Endometrial microvascular endothelial cells (primary cell): ENCODE results near the gene DNAI1. TPM values are rescaled to one million over a fixed set of nuclear protein-coding genes. Genes with fewer than 3 reads are reported as not detected.
"Not testable (repeated sequence)": the region's sequence is repeated elsewhere in the genome, so short reads cannot be mapped to it uniquely, and the experiment has no call there.

Source experiments
- in situ Hi-C: cut with HindIII; loops from 2 replicates; pipeline ENCODE4 v1.10.0; 2017; ENCODE audit warnings: low sequenced_read_pairs, low pct_unique_long_range_greater_than_20kb; ENCODE audit errors: inconsistent ontology term
- total RNA-seq: library from RNA; depleted of rRNA; stranded (reverse); fragments of >200 nt; gene quantifications from one replicate; pipeline ENCODE4 v1.2.3, GENCODE V29; 2015; ENCODE audit errors: inconsistent ontology term

The DNAI1 gene
- total RNA-seq, 1 donor from 2014 or later: not detected

DNA sequence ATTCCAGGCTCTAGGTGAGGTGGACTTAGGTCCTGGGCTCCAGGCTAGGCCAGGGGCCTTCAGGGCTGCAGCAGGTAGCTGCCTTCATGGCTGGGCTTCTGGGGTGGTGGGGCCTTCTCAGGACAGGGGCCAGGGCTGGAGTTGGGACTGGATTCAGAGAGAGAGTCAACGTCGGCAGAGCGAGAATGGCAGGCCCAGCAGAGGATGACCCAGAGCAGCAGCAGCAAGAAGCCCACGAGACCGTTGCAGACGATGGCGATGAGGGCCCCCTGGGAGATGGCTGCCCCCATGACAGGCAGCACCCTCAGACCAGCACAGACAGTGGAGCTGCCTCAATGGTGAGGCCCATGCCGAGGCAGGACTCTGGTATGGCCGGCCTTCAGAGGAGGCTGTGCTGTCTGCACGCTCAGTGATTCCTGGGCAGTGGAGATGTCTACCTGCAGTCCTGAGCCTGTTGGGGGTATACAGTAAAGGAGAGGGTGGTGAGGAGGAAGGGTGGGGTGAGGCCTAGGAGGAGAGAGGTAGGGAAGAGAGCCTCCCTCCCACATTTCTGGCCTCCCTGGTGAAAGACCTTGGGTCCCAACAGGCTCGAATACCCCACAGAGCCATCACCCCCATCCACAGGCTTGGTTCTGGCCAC, 62.9 kb downstream of the DNAI1 start:
- in situ Hi-C loops: no loop called here

DNA sequence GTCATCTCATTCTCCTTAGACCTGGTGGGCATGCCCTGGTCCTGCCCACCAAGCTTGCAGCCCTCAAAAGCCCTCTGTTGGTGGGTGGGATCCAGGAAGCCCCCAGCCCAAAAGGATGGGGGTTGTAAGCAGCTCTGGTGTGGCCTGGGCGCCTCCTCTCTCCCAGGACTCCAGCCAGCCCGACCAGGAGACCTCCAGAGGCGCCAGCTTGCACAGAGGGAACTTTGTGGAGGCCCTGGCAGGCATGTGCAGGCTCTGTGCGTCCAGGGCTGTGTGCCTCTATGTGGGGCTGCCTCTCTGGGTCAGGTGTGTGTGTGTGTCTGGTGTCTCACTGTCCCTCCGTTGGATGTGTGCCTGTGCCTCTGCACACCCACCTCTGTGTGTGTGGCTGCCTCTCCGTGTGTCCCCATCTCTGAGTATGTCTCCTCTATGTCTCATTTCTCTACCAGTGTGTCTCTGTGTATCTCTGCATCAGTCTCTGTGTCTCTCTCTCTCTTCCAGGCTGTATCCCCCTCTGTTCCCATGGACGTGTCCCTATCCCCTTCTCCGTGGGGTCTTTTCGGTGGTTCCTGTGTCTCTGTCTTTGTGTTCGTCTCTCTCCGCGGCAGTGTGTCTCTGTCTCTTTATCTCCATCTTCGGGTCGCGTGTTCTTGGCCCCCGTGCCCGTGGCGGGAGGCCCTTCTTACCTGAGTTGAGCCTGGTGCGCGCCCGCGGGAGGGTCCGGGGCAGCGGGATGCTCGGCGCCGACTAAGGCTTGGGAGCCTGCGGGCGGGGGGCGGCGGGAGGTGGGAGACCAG, 63.7 kb downstream of the DNAI1 start:
- in situ Hi-C loops: no loop called here

DNA sequence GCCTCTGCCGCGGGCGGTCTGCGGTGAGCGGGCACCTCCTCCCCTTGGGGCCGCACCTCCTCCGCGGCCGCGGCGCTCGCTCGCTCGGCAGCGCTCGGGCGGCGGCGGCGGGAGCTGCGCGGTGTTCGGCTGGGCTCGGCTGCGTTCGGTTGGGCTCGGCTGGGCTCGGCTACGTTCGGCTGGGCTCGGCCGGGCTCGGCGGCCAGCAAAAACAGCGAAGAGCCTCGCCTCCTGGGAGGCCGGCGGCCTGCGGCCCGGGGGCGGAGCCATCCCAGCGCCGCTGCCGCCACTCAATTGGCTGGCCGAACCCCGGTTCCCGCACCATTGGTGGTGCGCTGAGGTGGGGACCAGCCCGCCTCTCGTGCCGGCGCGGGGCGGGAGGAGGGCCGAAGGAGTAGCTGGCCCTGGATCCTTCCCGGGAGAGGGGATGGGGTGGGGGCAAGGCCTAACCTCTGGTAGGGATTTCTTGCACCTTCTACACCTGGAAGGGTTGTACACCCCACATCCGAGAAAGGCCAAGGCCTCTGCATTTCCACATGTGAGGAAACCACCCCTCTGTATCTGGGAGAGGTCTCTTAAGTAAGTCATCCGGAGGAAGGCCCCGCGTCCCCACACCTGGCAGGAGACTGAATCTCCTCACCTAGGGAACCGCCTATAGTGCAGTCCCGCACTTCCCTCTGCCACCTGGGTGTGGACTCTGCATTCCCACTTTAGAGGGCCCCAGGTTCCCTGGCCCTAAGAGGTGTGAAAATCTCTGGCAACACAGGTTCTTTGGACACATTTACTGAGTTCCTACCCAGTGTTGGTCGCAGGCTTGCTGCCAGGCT, 64.6 kb downstream of the DNAI1 start, which contains the start of gene ENHO:
Gene ENHO, minus strand, starts transcription at position 20 of the 827 bp plus-strand sequence. CDS start 1,295 bp downstream, outside the sequence.
- in situ Hi-C loops: no loop called here

DNA sequence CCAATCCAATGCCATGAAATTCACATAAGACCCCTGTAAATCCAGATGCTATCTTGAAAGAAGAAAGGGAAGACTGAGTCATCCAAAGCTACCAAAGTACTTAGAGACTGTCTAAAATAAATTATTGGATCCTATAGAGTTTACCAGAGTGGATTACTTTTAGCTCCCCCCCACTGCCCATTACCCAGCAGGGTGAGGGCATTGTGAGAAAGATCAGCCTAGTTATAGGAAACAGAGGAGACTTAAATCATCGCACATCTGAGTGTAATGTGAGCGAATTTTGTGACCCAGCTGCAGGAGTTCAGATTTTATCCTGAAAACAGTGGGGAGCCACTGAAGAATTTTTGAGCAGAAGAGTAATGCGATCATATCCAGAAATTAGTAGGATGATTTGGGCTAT, 65.7 kb downstream of the DNAI1 start:
- in situ Hi-C loops: no loop called here

DNA sequence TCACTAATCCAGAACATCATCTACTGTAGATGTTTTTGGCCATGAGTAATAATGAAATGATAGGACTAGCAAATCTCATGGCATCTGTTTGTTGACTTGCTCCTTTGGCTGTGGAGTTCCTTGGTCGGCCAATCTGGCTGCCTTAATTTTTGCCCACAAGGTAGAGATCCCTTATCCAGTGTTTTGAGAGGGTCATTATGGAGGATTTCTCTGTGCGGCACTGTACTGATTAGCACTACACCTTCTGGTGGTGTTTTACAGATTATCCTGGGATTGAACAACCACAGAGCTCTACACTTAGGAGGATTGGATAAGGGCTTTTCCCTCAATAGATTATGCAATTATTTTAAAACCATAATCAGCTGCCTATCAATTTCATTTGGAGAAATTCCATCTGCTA, 67.4 kb downstream of the DNAI1 start:
- in situ Hi-C loops: no loop called here

DNA sequence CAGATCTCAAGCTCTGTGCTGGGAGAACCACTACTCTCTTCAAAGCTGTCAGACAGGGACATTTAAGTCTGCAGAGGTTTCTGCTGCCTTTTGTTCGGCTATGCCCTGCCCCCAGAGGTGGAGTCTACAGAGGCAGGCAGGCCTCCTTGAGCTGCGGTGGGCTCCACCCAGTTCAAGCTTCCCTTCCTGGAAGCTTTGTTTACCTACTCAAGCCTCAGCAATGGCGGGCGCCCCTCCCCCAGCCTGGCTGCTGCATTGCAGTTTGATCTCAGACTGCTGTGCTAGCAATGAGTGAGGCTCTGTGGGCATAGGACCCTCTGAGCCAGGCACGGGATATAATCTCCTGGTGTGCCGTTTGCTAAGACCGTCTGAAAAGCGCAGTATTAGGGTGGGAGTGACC, 73.4 kb downstream of the DNAI1 start:
- in situ Hi-C loops: not testable (repeated sequence)

DNA sequence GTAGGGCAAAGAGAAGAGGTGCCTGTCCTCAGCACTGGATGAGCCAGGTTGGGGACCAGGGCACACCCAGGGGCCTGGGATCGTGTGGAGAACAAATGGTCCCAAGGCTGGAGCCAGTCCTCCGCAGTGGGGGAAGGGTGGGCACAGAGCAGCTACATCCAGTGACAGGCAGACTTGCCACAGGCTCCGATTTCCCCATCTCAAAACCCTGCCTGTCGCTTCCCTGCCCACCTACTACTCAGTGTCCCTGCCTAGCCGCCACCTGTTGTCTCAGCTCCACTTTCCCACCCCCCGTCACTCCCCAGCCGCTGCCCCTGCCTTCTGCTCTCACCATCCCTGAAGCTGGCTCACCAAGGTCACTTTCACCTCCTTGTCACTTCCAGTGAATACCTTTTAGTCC, 78.1 kb downstream of the DNAI1 start:
- in situ Hi-C loops: no loop called here

DNA sequence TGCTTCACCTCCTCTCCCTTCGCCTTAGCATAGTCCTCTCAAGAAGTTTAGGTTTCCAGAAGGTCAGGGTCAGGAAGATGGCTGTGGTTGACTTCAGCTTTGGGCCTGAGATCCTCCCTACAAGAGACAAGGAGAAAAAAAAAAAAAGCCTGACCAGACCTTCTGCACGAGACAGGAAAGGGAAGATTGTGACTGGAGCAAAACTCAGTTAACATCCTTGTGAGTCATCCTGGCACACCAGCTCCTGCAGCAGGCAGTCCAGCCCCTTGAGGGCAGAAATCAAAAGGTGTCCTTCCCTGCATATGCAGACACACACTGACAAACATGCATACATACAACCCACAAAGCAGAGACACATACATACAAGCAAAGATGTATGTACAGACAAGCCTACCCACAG, 82.2 kb downstream of the DNAI1 start:
- in situ Hi-C loops: no loop called here

DNA sequence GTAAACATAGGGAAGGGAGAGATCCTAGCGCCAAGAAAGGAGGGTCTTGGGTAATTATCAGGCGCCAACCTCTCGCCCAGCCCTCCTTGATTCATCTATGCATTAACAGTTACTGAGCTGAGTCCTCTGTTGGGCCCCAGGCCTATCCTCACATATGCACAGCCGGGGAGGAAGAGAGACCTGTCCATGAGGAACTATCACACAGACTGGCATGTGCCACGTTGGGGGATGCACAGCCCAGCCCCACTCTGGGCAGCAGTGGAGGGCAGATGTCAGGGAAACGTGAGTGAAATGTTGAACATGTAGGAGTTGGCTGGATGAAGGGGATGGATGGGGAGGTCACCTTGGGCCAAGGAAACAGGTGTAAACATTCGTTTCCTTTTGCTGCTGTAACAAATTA, 82.9 kb downstream of the DNAI1 start:
- in situ Hi-C loops: no loop called here

DNA sequence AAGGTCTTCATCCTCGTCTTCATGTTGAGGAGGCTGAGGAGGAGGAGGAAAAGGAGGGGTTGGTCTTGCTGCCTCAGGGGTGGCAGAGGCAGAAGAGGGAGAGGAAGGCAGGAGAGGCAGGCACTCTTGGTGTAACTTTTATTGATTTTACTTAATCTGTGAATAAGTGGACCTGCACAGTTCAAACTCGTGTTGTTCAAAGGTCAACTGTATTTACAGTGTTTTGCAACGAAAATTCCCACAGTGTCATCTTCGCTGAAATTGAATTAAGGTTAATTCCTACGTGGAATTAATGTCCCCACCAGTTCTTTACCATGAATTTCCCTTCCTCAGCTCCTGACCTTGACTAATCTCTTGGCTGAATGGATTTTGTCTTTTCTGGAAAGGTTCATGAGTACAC, 85.4 kb downstream of the DNAI1 start:
- in situ Hi-C loops: no loop called here

DNA sequence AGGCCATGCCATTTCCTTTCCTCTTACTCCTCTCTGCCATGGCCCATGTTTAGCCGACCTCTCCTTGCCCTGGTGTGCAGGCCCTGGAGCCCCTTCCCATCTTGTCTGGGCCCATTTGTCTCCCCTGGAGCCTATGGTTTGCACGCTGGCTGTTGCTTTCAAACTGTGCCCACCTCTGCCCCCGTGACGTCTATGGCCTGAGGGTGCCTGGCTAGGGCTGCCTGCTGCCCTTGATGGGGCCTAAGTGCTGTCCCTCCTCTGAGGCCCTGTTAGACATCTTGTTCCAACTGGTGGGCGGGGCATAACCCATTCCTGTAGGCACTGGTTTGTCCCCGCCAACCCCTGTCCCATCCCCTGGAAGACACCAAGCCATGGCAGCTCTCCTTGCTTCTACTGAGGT, 86.9 kb downstream of the DNAI1 start:
- in situ Hi-C loops: no loop called here

DNA sequence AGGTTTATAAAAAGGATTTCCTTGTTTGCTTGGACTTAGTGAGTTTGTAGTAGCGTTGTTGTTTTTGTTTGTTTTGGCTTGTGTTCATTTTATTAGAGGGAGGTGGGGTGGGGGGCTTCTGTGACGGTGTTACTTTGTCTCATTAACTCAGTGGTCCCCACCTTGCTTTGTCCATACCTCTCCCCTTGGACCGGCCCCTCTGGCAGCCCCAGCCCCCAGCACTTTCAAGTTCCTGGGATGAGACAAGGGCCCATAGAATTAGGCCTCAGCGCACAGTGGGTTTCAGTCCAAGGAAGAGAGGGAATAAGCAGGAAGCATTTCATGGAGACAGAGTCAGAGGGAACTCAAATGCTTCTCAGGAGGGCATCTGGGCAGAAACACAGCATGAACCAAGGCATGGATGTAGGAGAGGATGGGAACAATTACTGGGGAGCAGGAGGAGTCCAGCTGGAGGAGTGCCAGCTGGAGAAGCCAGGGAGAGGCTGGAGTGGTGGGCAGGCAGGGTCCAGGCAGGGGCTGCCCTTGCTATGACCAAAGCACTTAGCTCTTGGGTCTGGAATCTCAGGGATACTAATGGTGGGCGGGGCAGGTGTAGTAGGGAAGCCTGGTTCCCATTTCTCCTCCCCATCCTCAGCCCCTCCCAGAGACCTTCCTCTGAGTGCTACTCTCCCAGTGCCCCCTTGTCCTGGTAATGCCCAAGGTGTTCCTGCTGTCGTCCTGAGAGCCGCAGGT, 87.7 kb downstream of the DNAI1 start:
- in situ Hi-C loops: no loop called here

DNA sequence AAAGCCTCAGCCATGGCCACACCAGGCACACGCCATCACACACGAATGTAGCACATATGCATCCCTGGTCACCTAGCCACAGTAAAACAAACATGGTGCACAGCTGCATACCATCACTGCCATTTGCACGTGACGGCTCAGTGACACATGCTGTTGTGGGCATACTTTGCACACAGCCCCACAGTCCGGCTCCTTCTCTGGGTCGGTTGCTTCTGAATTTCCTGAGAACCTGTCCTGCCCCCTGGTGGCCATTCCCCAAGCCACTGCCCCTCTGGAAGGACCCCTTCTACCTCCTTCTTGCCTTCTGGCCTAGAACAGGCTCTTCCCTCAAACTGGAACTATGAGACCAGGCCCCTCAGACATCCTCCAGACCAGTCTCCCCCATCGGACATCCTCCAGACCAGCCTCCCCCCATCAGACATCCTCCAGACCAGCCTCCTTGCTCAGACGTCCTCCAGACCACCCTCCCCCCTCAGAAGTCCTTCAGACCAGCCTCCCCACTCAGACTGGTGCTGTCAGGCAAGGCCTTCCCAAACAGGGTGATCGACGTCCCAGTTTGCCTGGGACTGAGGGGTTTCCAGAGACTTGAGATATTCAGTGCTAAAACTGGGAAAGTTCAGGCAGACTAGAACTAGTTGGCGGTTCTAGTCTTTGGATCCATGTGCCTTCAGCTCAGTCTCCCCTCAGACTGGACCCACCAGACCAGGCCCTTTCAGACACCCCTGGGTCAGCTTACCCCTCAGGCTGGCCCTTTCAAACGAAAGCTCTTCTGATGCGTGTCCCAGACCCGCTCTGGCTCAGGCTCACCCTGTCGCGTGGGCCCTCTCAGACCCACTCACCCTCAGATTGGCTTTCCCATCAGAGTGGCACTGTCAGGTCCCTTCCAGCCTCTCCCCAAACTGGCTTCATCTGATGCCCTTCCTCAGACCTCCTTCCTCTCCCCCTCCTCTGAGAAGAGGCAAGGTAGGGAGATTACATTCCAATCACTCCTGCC, 88.5 kb downstream of the DNAI1 start:
- in situ Hi-C loops: no loop called here

DNA sequence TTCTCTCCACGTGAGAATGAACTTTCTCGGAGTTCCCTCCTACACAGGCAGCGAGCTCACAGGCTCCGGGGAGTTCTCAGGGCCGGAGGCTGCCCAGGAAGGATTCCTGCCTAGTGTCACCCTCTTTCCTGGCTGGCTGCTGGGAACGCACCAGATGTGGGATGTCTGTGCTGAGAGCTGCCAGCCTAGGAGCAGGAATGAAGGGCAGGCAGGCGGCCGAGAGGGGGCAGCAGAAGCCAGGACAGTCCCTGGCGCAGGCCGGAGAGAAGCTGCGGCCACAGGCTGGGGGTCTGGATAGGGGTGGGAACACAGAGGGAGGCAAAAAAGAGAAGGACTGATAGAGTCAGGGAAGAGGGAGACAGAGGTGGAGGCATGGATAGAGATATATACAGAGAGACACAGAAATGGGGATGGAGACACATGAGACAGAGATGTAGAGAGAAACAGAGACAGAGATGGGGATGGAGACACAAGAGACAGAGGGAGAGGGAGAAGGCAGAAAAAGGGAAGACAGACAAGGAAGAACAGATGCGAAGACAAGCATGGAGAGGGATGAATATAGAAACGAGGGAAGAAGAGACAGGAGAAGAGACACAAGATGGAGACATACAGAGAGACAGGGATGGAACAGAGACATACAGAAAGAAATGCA, 89.5 kb downstream of the DNAI1 start:
- in situ Hi-C loops: no loop called here

DNA sequence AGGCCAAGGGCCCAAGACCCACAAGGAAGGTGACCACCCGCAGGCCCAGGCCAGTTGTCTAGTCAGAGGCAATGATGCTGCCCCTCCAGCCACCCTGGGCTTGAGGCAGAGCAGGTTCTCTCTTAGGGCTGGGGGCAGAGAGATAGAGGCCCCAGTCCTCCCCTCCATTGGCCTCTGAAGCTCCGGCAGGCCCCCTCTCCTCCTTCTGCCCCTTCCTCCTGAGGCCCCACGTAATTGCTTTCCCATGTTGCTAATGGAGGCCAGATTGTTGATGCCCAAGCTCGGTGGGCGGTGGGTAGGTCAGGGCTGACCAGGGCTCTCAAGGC, 90.8 kb downstream of the DNAI1 start:
- in situ Hi-C loops: no loop called here

DNA sequence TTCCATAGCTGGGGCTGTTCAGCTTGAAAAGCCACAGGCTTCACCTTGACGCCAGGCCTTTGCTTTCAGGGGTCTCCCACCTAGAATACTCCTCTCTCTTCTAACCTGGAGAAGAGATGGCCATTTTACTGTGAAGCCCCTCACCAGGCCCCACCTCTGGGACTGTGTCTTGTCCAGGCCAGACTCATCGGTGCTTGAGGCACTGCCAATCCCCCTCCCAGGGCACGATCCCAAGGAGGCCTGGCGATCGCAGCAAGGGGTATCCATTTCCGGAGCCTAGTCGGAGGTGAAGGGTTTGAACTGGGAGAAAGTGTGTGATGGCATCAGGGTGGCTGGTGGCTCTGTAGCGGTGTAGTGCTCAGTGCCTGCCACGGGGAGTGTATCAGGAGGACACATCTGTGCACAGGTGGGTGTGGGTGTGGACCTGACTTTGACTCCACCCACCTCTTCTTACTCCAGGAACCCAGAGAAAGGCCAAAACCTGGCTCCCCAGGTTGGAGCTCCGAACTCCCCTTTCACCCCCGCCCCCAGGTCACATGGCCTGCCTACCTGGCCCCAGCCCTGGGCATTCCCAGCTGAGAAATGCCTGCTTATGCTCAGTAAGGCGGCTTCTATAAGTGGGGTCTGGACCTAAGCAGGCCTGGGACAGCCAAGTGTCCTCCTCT, 91.5 kb downstream of the DNAI1 start:
- in situ Hi-C loops: no loop called here

DNA sequence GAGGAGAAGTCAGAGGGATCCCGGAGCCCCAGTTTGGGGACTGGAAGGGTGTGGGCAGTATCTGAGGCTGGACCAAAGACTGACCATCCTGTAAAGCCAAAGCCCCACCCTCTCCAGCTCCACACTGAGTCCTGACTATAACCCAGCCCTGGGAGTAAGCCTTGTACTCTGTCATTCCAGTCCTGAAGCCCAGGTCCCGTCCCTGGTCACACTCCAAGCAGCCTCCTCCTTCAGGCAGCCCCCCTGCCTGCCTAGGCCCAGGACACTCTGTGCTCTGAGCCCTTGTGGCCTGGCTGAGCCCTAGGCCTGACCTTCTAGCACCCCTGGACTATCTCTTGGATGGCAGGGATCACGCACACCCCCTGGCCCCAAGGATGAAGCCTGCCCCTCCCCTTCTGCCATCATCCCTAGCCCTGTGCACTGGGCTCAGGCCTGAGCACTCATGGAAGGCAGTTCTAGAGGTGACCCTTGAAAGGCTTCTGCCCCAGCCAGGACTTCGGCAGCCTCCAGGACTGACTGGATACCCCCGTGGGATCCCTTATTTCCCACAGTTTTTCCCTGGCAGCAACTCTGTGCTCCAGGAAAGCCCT, 92.2 kb downstream of the DNAI1 start:
- in situ Hi-C loops: no loop called here
